Hematopoietic multipotent progenitor cell treated with erythropoietin and hydrocortisone succinate and interleukin-3 and kit ligand, for 15 days (in vitro differentiated cells): ENCODE measurements around the gene SEC22C.
"Not testable (repeated sequence)": the region's sequence is repeated elsewhere in the genome, so short reads cannot be mapped to it uniquely, and the experiment has no call there.

Experiments
- DNase-seq: peaks from one replicate; pipeline ENCODE4 v3.0.0-alpha.2; 2015; ENCODE audit warnings: low spot score

SEC22C gene

GRCh38 chr3:42579346-42579745 lies 2.4 kb downstream of the SEC22C start:
- DNase-seq, result not testable (repeated sequence)

GRCh38 chr3:42578054-42578453 lies 3.7 kb downstream of the SEC22C start:
- no peak for DNase-seq

GRCh38 chr3:42575137-42575741 lies 6.5 kb downstream of the SEC22C start:
- DNase-seq, result no peak

- peak; percentile 63 for DNase-seq
Observed at GRCh38 chr3:42572278-42572677, 9.5 kb downstream of the SEC22C start.

DNA sequence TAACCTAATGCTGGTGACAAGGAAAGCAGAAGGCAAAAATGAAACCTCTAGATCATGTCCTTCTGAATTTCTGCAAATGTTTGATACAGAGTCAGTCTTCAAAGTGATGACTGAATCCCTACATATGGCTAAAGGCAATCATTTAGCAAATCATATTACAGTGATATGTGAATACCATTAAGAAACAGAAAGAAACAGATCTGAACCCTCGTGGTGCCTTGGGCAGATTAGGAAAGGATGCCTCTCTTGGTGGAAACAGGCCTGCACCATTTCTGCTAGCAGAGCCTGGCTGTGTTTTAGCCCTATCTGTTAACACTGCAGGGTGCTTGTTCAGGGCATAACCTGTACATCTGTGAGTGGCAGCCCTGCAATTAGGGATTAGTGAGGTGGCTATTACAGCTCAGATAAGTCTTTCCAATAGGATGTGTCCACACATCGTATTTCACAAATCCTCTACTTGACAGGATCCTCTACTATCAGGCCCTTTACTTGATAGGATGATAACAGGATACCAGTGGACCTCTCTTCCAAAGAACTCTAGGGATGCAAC lies 12.1 kb downstream of the SEC22C start:
- no peak for DNase-seq

DNA sequence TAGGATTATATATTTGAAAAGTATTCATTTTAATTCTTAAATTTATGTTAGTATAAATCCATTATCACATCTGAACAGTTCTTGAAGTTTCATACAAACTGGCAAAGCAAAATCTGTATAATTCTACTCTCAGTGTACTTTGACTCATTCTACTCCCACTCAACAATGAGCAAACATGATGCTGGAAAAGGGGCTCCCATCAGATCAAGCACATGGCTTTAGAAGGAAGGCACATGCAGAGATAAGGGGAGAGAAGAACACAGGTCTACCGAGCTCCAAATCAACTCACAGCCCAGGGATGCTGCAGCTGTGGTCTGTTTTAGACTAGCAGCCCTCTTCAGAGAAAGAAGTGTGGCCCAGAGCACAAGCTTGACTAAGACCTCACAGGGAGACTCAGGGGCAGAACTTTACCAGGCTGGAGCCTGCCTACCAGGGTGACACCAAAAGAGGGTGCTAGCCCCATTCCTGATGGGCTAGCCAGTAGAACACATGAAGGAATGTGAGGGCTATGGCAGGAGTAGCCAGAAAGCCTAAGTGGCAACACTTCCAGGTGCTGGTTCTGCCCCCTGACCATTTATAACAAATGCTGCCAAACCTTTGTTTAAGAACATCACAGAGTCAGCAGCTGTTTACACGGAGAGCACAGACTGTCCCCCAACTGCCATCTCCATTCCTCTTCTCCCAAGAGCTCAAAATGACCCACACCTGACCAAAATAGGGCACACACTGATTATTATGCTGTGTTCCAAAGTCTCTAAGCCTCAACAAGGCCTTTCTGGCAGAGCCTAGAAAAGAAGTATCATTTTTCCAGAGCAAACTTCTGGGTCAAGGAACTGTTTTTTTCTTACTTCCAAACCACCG lies 19.5 kb downstream of the SEC22C start:
- no peak for DNase-seq

- DNase-seq, result no peak
Observed at GRCh38 chr3:42557854-42558253, 23.9 kb downstream of the SEC22C start.

DNA sequence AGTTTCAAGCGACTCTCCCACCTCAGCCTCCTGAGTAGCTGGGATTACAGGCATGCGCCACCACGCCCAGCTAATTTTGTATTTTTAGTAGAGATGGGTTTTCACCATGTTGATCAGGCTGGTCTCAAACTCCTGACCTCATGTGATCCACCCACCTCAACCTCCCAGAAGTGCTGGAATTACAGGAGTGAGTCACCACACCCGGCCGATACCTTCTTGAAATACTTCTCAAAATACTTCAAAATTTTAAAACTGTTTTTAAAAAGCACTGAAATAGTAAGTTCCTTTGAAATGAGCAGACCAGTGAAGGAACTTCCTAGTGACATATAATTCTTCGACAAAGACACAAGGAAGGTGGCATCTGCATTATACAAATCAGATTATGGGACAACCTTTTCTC lies 24.9 kb downstream of the SEC22C start:
- not testable (repeated sequence) for DNase-seq

GRCh38 chr3:42556089-42556632 lies 25.6 kb downstream of the SEC22C start:
- no peak for DNase-seq

GRCh38 chr3:42552830-42553229 lies 28.9 kb downstream of the SEC22C start:
- no peak for DNase-seq

- DNase-seq, result no peak
Observed at GRCh38 chr3:42550250-42550649, 31.5 kb downstream of the SEC22C start.

DNA sequence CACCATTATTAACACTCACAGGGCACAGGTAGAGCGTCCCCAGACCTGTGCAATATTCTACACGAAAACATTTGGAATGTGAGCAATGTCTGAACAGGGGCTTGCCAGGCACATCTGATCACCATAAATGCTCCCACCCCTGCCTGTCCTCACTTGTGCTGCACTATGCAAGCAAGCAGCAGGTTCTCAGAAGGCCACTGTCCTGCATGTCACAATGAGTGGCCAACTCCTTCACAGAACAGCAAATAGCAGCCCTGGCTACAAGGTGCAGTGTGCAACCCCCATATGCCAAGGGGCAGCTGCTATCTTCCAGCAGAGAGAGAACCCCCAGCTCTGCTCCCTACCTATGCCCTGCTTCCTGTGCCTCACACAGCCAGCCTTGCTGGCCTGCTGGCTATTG lies 32.6 kb downstream of the SEC22C start:
- no peak for DNase-seq

DNA sequence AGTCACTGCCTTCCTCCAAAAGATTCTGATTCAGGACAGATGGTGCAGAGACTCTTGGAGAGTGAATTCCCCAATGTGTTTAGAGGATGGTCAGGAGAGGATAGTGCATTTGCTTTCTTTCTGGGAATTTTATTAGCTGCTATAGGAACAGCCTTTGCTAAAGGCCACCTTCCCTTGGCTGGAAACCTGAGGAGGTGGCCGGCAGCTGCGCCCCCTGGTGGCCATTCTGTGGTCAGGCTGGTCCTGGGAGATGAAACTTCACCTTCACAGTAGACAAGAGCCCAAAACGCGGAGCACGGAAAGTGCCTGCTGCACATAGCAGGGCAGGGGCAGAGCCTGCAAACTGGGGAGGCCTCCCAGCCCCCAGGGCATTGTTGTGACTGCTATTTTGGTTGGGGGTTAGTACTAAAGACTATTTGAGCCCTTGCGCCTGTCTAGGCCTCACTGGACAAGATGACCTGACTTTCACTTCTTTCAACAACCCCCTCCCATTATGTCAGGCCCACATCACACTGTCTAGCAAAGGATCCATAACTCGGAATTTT lies 34.3 kb downstream of the SEC22C start:
- peak; percentile 73 for DNase-seq

DNA sequence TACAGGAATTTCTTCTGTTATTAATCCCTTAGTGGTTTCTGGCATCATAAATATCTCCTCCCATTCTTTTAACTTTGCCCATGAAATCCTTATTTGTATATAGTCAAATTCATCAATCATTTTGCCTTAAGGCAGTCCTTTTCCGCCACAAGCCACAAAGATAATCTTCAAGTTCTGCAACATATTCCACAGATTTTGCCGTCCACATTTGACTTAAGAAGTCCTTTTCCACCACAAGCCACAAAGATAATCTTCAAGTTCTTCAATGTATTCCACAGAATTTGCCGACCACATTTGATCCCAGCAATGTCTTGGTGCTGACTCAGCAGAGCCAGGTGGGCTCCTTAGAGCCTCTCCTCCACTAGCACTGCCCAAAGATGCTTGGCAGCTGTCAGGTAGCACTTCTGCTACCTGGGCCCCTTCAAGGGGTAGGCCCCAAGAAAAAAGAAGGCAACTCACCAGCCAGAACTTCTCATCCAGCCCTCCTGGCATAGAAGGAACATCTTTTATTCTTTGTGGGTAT lies 35.0 kb downstream of the SEC22C start:
- DNase-seq, result no peak

DNA sequence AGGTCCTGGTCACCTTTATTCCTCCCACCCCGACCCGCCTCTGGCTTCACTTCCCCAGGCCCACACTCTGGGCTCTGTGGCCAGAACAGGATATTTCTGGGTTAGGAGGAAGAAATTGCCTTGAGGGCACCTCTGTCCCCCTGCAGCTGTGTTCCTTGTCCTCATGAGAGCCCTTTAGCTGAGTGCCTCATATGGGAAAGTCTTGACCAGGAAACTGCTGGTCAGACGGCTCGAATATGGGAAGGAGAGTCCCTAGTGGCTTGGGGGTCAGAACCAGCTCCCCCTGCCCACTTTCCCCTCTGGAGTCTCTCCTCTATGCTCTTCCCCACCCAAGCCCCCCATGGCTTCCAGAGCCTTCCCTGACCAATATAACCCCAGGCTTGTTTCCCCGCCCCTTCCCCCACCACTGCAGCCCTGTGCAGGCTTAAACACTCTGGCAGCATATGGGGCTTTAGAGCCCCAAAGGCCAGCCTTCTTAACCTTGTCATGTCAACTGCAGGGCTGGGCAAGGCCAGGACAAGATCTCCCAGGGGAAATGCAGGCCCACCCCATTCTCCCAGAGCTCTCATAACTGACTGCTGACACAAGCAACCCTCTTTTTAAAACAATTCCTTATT lies 36.4 kb downstream of the SEC22C start:
- DNase-seq, result no peak

- no peak for DNase-seq
Observed at GRCh38 chr3:42544492-42545283, 37.1 kb downstream of the SEC22C start.

DNA sequence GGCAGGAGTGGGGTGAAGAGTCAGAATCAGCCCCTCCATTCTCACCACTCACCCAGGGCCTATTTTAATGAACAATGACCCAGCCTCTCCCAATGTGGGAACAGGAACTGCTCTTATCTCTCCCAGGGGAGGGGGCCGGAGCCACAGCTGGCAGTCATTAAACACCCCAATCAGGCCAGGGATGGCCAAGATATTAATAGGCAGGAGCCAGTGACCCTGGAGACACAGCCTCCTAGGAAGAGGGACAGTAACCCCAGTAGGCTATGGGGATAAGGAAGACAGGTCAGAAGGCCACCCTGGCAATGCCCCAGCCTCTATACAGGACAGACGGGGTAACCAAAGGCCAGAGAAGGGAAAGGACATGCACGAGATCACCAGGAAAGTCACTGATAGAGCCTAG lies 40.7 kb downstream of the SEC22C start:
- DNase-seq, result no peak

GRCh38 chr3:42539871-42540714 lies 41.7 kb downstream of the SEC22C start:
- peak; percentile 74 for DNase-seq

DNA sequence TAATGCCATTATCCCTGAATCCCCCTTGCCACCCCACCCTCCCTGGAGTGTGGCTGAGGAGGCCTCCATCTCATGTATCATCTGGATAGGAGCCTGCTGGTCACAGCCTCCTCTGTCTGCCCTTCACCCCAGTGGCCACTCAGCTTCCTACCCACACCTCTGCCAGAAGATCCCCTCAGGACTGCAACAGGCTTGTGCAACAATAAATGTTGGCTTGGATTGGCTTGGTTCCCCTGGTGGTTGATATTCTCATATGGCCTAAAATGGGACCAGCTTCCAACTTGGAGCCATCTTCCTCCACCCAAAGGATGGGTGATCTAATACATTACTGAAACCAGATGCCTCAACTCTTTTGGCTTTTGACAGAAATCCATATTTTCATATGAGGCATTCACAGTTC lies 44.4 kb downstream of the SEC22C start:
- DNase-seq, result no peak
